Epithelial cell of esophagus (primary cell): ENCODE measurements around the gene NELFE.

Experiments used
- DNase-seq: peaks from one replicate; pipeline ENCODE4 v3.0.0; 2010; ENCODE audit warnings: low read depth
- H3K4me3 ChIP-seq: 2 replicates; pipeline ENCODE4 v1.5.1; 2011; ENCODE audit warnings: mild to moderate bottlenecking, low read length, control low read depth
- CTCF ChIP-seq: IDR thresholded peaks from 2 replicates; pipeline ENCODE4 v1.5.1; 2011; ENCODE audit warnings: low read depth, mild to moderate bottlenecking, low read length, control low read depth, inconsistent platforms; ENCODE audit not compliant: insufficient read depth; ENCODE audit errors: missing control alignments

NELFE gene

GRCh38 chr6:31954511-31954910, 4.3 kb downstream of the NELFE start:
- no peak for DNase-seq
- no peak for TF ChIP-seq CTCF
- H3K4me3 ChIP-seq: no peak overlapping the region

- H3K4me3 ChIP-seq: no peak overlapping the region
- DNase-seq: no peak
Measured at GRCh38 chr6:31952890-31953289, 5.9 kb downstream of the NELFE start.

GRCh38 chr6:31952140-31952805, 6.5 kb downstream of the NELFE start:
- peak; percentile 81 for TF ChIP-seq CTCF
- no peak overlapping the region for H3K4me3 ChIP-seq
- peak; percentile 60 for DNase-seq

More at GRCh38 chr6:31952890-31953289, 5.9 kb downstream of the NELFE start:
- no peak for TF ChIP-seq CTCF

- no peak for DNase-seq
- no peak overlapping the region for H3K4me3 ChIP-seq
- TF ChIP-seq CTCF: no peak
Measured at GRCh38 chr6:31949926-31950548, 8.7 kb downstream of the NELFE start.

- TF ChIP-seq CTCF: no peak
- no peak overlapping the region for H3K4me3 ChIP-seq
- DNase-seq: peak; percentile 75
Measured at GRCh38 chr6:31948753-31949413, 9.9 kb downstream of the NELFE start.

GRCh38 chr6:31948306-31948705, 10.5 kb downstream of the NELFE start:
- DNase-seq: no peak

More at GRCh38 chr6:31948306-31948705, 10.5 kb downstream of the NELFE start:
- TF ChIP-seq CTCF: no peak
- no peak overlapping the region for H3K4me3 ChIP-seq
